HG03558 (cell line): ENCODE data around the gene TSPEAR.

Source experiments
- ATAC-seq: cut with Tn5 transposase; IDR thresholded peaks from one replicate; pipeline ENCODE4 v1.9.1; 2021; ENCODE audit warnings: moderate number of reproducible peaks; ENCODE audit not compliant: unreplicated experiment; ENCODE audit errors: extremely low read depth

Gene TSPEAR

DNA sequence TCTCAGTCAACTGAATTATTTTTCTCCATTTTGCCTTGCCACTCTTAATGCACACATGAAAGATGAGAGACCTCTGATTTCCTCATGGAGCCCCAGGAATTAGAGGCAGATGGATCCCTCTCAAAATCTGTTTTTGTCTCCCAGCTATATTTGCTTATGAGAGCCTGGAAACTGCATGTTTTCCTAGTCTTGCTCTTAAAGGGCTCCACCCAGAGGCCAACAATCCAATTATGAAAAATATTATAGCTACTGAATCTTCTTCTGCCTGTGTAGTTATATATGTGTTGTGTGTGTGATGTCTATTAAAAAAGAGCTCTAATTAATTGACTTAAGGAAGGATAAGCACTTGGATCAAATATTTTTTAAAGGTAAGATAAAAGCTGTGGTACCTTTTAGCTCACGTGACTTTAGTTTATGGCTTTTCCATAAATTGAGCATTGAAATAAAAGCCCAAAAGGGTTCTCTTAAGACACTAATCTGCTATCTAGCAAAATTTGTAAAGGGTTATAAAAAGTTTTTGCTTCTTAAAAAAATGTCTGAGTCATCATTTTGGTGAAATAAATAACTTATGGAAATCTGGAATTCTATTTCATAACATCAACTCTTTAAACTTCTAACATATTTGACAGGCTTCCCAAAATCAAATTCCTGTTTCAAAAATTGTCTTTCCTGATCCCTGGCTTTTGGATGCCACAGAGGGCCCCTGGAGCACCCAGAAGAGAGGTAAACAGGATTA is 31.2 kb upstream of the TSPEAR start:
- no peak for ATAC-seq

DNA sequence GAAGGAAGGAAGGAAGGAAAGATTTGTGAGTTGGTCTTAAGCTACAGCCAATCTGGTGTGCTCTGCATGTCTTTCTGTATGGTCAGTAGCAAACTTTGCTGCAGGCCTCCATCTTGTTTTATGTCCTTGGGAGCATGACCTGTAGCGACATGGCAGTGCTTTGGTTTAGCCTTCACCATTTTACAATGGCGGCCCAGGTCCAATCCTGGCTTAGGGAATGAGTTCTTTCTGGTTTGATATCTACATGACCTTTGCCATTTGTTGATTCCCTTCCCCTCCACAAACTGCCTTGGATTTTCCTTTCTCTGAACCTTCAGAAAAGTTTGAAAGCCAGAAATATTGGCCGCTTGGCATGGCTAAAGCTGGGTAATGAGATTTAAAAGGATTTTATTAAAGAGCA is 30.5 kb upstream of the TSPEAR start:
- no peak for ATAC-seq

DNA sequence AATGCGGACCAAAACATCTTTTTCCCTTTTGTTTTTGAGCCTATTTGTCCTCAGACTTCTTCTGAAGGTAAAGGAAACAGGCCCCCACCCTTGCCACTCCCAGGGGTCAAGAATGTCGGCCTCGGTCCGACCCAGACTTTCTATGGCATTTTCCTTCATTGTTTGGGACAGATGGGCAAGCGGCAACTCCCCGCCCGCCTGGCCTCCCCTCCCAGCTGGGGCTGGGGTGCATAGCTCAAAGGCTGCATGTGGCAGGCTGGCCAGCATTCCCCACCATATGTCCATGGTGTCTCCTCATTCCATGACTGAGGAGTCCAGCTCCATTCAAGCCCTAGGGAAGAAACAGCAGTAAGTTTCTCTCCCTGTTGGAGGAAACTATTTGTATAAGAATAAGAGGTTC is 29.4 kb upstream of the TSPEAR start:
- no peak for ATAC-seq

DNA sequence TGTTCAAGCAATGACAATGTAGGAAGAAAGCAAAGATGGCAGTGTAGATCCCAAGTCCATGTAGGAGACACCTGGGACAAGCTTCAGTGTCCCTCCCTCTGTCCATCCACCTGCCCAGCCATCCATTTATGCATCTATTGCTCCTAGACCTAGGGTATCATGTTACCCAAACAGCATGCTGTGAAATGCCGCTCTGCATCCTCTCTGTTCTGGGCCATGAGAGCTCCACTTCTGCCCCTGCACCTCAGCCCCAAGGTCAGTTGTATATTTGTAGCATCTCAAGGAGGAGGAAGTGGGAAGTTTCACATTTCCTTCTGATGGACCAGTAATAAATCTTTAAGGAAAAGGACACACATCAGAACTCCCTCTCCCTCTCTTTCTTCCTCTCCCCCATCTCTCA is 27.9 kb upstream of the TSPEAR start:
- no peak for ATAC-seq

- no peak for ATAC-seq
Observed at GRCh38 chr21:44738621-44739020, 27.2 kb upstream of the TSPEAR start.

DNA sequence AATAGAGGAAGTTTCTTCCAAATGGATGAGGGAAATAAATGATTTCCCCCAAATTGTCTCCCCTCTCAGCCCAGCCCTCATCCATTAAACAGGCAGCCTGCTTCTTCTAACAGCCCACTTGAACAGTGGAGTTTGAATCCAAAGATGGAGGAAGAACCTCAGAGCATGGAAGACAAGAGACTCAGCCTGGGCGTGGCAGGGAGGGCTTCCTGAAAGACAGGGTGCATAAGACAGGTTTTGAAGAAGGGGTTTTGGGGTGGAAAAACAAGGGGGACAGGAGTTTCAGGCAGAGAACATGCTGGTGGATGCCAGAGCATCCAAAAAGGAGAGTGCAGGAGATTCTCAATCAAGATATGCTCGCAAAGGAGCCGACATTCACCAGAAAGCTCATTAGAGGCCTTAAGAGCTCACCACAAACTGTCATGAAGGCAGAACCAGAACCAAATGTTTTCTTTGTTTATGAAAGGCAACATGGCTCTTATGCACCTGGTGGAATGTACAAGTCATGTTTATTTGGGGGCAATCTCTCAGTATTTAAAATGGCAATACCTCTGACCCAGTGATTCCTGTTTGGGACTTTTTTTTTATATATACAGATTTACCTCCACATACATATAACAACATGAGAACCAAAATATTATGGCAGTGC is 26.5 kb upstream of the TSPEAR start:
- no peak for ATAC-seq

DNA sequence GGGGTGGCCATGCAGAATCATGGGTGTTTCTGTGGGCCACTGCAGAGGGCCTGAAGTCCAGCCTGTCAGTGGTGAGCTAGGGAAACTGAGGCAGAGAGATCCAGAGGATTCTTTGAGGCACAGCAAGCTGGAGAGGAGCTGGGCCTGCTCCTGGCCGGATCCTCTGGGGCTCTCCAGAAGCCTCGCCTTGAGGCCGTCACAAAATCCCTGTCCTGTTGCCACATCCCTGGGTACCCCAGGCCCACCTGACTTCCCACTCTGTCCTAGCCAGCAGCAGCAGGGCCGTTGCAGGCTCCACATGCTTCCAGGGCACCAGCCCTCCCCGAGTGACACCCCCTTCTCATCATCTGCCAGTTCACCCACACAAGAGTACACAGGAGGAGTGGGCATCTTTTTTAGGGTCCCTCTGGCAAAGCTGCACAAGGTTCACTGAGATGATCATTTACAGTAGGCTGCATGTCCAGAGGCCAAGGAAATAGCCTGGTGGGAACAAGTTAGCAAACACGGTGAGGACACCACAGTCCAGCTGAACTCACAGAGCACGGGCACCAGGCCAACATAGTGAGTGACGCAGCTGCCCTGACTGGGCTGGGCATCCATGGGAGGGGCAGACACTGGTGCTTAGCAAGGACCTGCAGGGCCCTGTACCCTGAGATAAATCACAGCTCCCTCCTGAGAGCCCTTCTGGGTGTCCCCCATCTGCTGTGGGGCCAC is 25.1 kb upstream of the TSPEAR start:
- ATAC-seq, result no peak

DNA sequence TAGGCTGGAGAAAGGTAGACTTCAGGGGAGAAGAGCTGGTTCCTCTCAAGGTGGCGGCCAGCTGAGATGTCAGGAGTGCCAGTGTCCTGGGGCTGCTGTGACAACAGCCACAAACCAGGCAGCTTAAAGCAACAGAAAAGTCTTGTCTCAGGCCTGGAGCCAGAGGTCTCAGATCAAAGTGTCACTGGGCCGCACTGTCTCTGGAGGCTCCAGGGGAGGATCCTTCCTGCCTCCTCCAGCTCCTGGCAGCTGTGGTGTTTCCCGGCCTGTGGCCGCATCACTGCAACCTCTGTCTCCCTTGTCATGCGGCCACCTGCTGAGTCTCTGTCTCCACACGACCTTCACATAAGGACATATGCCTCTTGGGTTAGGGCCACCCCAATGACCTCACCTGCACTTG is 24.4 kb upstream of the TSPEAR start:
- no peak for ATAC-seq

GRCh38 chr21:44734841-44735240 is 23.5 kb upstream of the TSPEAR start:
- no peak for ATAC-seq

DNA sequence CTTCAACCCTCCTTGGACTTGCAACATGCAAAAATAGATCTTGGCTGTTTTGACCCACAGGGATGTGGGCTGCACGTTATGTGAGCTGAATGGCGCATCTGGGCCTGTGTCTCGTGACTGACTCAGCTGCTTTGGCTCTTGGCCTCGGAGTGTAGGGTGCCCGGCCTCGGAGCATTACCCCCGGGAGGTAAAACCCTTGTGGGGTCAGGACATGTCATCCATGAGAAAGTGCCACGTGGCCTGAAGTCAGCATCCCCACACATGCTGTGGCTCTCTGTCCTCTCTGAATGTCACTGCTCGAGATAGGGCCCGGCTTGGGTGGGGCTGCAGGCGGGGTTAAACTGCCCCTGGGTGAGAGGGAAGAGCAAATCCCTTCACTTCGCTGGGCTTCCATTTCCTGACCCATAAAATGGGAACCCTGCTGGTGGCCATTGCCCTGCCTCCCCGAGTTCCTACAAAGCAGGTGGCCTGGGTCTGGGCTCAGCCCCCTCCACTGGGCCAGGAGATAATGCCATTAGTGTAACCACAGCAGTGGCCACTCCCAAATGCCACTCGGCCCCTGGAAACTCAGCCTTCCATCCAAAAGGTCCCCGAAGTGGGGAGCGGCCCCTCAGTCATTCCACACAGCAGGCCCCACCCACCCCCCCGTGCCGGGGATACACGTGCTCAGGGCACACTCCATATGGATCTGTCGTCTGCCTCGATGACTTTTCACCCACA is 22.8 kb upstream of the TSPEAR start:
- ATAC-seq, result no peak

DNA sequence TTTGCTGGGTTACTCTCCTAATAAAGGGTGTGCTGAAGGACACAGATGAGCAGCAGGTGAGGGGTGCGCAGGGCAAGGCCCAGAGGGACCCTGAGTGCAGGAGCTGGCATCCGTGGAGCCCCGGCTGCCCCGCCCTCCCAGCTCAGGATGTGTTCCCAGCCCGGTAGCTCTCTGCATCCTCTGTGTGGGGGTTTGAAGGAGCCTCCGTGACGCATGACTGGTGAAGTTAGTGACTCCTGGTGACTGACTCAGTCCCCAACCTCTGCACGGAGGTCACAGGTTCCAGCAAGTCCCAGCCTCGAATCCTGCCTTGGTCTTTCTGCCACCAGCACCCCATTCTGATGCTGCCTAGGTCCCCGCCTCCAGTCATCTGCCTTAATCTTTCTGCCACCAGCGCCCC is 21.6 kb upstream of the TSPEAR start:
- no peak for ATAC-seq

DNA sequence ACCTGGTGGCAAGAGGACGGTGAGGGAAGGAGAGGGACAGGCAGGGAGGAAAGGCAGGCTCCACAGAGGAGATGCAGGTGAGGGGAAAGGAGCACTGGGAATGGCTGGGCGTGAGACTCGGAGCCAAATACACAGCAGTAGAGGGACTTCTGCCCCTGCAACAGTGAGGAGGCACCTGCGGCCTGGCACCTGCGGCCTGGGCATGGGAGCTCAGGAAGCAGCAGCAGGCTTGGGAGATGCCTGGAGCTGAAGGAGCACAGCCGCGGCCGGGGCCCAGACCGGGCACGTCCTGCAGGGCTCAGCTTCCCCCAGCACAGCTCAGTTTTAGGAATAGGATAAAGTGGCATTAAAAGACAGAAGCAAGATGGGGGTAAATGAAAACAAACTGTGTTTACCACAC is 20.9 kb upstream of the TSPEAR start:
- ATAC-seq, result no peak

DNA sequence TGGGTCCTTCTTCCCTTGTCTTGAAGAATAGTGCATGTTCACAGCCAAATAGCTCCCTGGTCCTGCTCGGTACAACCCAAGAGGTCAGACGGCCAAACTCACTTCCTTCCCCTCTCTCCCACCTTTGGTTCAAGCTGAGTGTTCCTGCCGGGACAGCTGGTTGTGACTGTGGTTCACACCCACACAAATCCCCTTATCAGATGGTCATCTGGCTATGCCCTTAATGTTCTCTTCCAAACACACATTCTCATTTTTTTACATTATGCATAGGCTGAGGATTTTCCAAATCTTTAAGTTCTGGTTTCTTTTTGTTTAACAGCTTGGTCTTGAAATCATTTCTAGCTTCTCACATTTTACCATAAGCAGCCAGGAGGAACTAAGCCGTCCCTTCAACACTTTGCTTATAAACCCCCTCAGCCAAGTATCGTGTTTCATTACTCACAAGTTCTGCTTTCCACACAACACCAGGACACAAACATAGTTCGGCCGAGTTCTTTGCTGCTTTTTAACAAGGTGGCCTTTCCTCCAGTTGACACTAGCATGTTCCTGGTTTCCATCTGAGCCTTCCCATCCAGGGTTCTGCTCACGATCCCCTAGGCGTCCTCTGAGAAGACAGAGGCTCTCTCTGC is 19.7 kb upstream of the TSPEAR start:
- no peak for ATAC-seq

DNA sequence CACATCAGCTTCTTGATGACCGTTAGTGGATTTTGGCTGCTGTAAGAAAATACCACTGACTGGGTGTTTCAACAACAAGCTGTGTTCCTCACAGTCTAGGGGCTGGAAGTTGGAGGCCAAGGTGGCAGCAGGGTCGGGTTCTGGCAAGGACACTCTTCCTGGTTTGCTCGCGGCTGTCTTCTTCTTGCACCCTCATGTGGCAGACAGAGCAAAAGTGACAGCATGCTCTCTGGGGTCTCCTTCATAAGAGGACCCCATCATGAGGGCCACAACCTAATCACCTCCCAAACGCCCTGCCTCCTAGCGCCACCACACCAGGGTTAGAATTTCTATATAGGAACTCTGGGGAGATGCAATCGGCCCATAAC is 18.6 kb upstream of the TSPEAR start:
- no peak for ATAC-seq

DNA sequence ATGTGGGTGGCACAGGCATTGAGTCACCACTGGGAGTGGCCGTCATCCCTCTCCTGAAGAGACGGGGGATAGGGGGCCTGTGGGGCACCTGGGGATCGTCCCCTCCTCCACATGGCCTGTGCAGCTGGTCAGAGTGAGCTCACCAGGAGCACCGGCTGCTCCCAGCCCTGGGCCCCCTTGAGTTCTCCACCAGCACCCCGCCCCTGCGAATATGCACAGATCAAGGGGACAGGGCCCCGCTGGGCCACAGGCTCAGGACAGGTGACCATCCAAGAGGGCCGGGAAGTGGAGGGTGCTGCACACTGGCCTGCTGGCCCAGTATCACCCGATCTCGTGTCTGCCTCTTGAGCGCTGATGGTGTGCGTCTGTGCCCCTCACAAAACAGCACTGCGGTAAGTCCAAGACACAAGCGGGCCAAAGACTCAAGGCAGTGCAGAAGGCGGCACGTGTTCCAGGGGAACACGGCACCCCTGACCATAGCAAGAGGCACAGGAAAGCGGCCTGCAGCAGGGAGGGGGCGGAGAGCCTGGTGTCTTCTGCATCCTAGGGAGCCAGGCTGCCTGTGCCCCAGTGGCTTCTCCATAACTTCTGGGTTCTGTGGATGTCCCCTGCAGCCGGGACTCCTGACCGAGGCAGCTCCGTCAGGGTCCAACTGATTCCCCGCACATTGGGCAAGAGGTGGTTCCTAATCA is 18.1 kb upstream of the TSPEAR start:
- ATAC-seq, result no peak

DNA sequence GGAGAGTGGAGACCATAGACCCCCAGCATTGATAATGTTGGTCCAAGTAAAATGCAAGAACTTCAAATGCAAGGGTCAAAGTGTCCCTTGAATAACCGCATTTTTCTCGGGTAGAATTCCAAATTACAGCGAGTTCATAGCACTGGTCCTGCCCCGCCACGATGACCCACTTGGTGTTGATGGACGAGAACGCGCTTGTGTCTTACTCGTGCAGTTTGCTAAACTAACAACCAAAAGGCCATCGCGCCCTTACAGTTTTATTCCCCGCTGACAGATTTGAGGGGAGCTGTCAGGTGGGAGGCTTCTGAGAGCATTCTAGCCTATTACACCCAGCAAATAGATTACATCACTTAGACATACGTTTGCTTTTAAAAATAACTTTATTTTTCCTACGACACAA is 17.3 kb upstream of the TSPEAR start:
- ATAC-seq, result no peak

DNA sequence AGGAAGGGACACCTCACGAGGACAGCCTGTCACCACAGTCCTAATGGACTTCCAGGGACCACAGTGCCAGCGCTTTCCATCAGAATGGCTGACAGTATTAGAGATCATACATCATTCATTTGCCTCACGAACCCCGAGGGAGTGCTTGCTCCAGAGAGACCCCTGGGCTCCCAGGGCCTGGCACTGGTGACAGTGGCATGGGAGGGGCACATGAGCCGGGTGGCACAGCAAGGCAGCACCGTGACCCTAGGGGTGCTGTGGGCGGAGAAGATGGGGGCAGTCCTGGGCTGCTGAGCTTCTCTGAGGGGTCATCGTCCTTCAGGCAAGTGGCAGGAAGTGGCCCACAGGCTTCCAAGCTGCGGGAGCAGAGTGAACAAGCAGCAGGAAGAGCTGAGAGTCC is 16.4 kb upstream of the TSPEAR start:
- no peak for ATAC-seq

- ATAC-seq, result no peak
Observed at GRCh38 chr21:44727321-44727720, 15.9 kb upstream of the TSPEAR start.

DNA sequence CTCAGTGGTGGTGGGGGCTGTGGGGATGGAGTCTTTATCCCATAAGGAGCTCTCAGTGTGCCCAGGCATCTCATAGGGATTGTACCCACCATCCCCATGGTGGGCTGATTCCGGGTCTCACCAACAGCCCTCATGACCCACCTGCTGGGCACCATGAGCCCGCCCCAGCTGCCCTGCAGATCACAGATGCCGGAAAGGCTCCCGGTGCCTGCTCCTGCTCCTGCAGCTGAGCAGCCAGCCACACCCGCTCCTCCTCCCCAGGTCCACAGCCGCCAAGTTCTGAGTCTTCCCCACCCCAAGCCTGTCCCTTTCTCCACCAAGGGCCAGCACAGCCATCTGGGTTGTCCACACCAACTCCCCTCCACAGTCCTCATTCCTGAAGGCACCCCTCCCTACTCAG is 15.5 kb upstream of the TSPEAR start:
- no peak for ATAC-seq

- no peak for ATAC-seq
Observed at GRCh38 chr21:44724926-44725325, 13.6 kb upstream of the TSPEAR start.
